ENCODE measurements around the gene ASIP. TPM values are rescaled to one million over a fixed set of nuclear protein-coding genes. Genes with fewer than 3 reads are reported as not detected.
"Not testable (repeated sequence)": the region's sequence is repeated elsewhere in the genome, so short reads cannot be mapped to it uniquely, and the experiment has no call there.

ASIP gene, protein sequence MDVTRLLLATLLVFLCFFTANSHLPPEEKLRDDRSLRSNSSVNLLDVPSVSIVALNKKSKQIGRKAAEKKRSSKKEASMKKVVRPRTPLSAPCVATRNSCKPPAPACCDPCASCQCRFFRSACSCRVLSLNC
- polyA plus RNA-seq: 1 to 10 TPM in 1 of 4 donors, under 1 TPM in 2, not detected in 1; 0.09 to 3.8 (median 0.30) TPM
- long read RNA-seq, donor 1: 0 reads
- long read RNA-seq, donor 2, partial matches to known transcripts: 29 of 29 reads
- long read RNA-seq, donor 2, other reads (novel, unspliced or antisense): 0 of 29 reads
- long read RNA-seq, donor 3: 0 reads
- long read RNA-seq, donor 4: 0 reads
- long read RNA-seq, donor 5: 0 reads
- long read RNA-seq, donor 6: 0 reads
- long read RNA-seq, donor 7, partial matches to known transcripts: 24 of 71 reads
- long read RNA-seq, donor 7, other reads (novel, unspliced or antisense): 47 of 71 reads
- long read RNA-seq, donor 8: 0 reads
- long read RNA-seq, donor 9: 0 reads
- long read RNA-seq, donor 10, partial matches to known transcripts: 53 of 58 reads
- long read RNA-seq, donor 10, other reads (novel, unspliced or antisense): 5 of 58 reads

DNA sequence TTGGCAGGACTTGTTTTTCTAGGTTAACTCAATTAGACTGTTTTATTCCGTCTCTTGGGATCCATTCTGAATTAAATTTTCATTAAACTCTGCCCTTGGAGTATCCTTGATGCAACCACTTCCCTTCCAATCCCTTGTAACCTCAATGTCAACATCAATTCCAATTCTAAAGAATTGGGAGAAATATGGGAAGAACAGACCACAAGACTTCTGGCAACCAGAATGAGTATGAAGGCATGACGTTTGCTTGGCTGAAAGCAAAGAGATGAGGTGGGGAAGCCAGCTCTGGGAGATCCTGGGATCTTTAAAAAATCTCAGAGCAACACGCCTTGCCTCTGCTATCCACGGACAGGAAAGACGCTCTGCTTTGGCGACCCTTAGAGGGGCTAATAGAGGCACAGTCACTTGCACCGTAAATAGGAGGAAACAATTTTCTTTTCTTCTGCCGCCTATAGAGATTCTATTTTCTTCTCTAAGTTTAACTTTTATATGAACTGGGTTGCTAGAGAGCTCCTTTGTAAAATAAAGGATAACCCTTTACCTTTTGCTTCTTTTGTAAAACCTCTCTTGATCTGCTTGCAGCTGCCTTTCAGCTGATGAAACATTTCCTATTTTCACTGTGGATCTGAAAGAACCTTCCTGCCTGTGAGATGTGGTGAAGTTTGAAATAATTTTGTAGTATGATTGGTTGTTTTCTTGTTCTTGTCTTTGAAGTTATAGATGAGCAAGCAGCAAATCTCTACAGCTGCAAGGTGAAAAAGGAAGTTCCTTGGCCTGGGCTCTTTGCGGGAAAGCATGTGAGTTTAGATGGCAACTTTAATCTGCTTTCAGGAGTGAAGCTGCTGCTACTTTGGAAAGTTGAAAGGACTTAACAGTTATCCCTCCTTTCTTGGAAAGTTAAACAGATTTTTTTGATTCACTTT is at the start of gene ASIP:
Gene ASIP (plus strand): TSS at position 731 of the 923 bp plus-strand sequence. CDS start 18,952 bp downstream, outside the sequence.
- DNase-seq (no peak), FAIRE-seq (no peak)
- 74 to 86% (median 77%) methylated on average over 9 of the region's 9 CpGs for WGBS, 3 donors
- H3K36me3 ChIP-seq (ENCODE audit: control insufficient read depth in 3 of 3, insufficient read depth in 2 of 3, low read depth in 1 of 3, low read length in 3 of 3): no peaks in the 10 kb centered on the region
- H3K4me1 ChIP-seq (ENCODE audit: control insufficient read depth in 3 of 3, insufficient read depth in 2 of 3, low read depth in 1 of 3, low read length in 2 of 3): no peaks in the 10 kb centered on the region
- H3K4me3 ChIP-seq (ENCODE audit: low read depth in 1 of 3, low read length in 3 of 3): no peak within 1 kb of the TSS
- no peaks in the 10 kb centered on the region for H3K9me3 ChIP-seq (ENCODE audit: control insufficient read depth in 2 of 2, insufficient read depth in 1 of 2, low read depth in 1 of 2, low read length in 1 of 2)
- no peak within 1 kb of the TSS for H3K27ac ChIP-seq (ENCODE audit: low read depth in 1 of 3, low read length in 2 of 3)
- no peaks in the 10 kb centered on the region for H3K27me3 ChIP-seq (ENCODE audit: control insufficient read depth in 3 of 3, insufficient read depth in 3 of 3, low read length in 3 of 3)

DNA sequence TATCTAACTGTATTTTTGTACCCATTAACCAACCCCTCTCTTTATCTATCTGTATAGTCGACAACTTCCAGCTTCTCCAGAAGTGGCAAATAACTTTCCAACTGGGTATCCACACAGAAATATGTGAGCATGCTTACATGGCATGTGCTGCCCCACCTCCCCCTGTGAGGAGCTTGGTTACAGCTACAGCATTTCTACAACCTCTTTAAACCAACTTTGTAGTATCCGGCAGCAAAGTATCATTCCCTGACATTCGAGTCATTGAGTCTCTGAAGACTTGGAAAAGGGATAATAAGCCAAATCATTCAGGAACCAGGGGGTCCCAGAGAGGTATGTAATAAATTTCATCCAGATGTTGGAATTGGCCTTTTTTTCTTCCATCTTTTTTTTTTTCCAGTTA is 48.2 kb upstream of the ASIP start:
- Histone ChIP-seq H3K4me1 (ENCODE audit: control insufficient read depth in 3 of 3, insufficient read depth in 2 of 3, low read depth in 1 of 3, low read length in 2 of 3) (no peaks in the 10 kb centered on the region), H3K9me3 (ENCODE audit: control insufficient read depth in 2 of 2, insufficient read depth in 1 of 2, low read depth in 1 of 2, low read length in 1 of 2) (no peaks in the 10 kb centered on the region), H3K27ac (ENCODE audit: low read depth in 1 of 3, low read length in 2 of 3) (no peak overlapping the region), H3K27me3 (ENCODE audit: control insufficient read depth in 3 of 3, insufficient read depth in 3 of 3, low read length in 3 of 3) (no peaks in the 10 kb centered on the region), H3K36me3 (ENCODE audit: control insufficient read depth in 3 of 3, insufficient read depth in 2 of 3, low read depth in 1 of 3, low read length in 3 of 3) (no peaks in the 10 kb centered on the region), H3K4me3 (ENCODE audit: low read depth in 1 of 3, low read length in 3 of 3) (no peak overlapping the region)
- no peak for DNase-seq
- FAIRE-seq: no peak
- 79 to 83% (median 80%) methylated on average over 3 of the region's 3 CpGs for WGBS, 3 donors

DNA sequence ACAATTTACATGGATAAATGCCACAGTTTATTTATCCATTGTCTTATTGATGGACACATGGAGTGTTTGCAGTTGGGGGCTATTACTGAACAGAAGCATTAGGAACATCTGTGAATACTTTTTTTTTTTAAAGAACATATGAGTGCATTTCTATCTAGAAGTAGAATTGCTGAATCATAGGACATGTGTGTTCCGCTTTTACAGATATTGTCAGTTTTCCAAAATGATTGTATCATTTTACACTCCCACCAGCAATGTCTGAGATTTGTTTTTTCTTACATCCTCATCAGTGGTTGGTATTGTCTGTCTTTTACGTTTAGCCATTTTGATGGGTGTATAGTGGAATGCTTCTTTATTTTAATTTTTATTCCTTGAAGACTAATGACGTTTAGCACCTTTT is 42.0 kb upstream of the ASIP start:
- FAIRE-seq (no peak), DNase-seq (no peak)
- 73 to 80% (median 79%) methylated on average over 3 of the region's 3 CpGs for WGBS, 3 donors
- no peaks in the 10 kb centered on the region for H3K36me3 ChIP-seq (ENCODE audit: control insufficient read depth in 3 of 3, insufficient read depth in 2 of 3, low read depth in 1 of 3, low read length in 3 of 3)
- no peaks in the 10 kb centered on the region for H3K4me1 ChIP-seq (ENCODE audit: control insufficient read depth in 3 of 3, insufficient read depth in 2 of 3, low read depth in 1 of 3, low read length in 2 of 3)
- no peaks in the 10 kb centered on the region for H3K9me3 ChIP-seq (ENCODE audit: control insufficient read depth in 2 of 2, insufficient read depth in 1 of 2, low read depth in 1 of 2, low read length in 1 of 2)
- no peak overlapping the region for H3K4me3 ChIP-seq (ENCODE audit: low read depth in 1 of 3, low read length in 3 of 3)
- no peak overlapping the region for H3K27ac ChIP-seq (ENCODE audit: low read depth in 1 of 3, low read length in 2 of 3)
- no peaks in the 10 kb centered on the region for H3K27me3 ChIP-seq (ENCODE audit: control insufficient read depth in 3 of 3, insufficient read depth in 3 of 3, low read length in 3 of 3)

DNA sequence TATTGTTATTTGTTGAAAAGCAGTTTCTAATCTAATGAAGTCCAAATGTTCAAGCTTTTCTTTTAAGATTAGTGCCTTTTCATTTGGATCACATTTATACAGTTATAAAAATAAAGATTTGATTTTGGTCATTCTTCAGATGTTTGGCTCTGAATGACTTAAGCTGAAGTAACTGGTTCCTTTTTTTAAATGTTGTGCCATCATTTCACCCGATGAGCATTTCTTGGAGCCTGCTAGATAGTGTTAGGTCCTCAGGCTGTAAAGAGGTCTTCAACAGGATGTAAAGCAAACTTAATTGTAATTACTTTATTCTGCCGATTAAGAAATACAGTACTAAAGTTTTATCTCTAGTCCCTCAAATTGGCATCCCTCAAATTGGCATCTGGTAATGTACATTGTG is 41.2 kb upstream of the ASIP start:
- DNase-seq: no peak
- WGBS, 3 donors: 67 to 79% (median 76%) methylated on average over 2 of the region's 2 CpGs
- Histone ChIP-seq H3K27me3 (ENCODE audit: control insufficient read depth in 3 of 3, insufficient read depth in 3 of 3, low read length in 3 of 3) (no peaks in the 10 kb centered on the region), H3K36me3 (ENCODE audit: control insufficient read depth in 3 of 3, insufficient read depth in 2 of 3, low read depth in 1 of 3, low read length in 3 of 3) (no peaks in the 10 kb centered on the region), H3K9me3 (ENCODE audit: control insufficient read depth in 2 of 2, insufficient read depth in 1 of 2, low read depth in 1 of 2, low read length in 1 of 2) (no peaks in the 10 kb centered on the region), H3K4me1 (ENCODE audit: control insufficient read depth in 3 of 3, insufficient read depth in 2 of 3, low read depth in 1 of 3, low read length in 2 of 3) (no peaks in the 10 kb centered on the region), H3K27ac (ENCODE audit: low read depth in 1 of 3, low read length in 2 of 3) (no peak overlapping the region), H3K4me3 (ENCODE audit: low read depth in 1 of 3, low read length in 3 of 3) (no peak overlapping the region)
- FAIRE-seq: no peak

DNA sequence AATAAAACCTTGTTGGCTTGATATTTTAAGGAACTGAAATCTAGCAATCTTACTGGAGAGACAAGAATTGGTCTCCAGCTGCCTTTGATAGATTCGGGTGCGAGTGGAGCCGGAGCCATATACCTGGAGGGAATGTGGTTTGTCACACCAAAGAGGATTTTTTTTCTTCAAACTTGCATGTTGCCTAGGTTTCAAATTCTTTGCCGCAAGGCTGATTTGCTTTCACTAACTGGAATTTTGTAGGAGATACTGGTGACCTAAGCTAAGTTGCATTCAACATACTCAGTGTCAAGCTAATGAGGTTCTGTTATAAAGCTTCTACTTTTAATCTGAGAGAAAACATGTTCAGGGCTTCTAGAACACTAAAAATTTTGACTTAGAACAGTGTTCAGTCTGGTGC is 39.7 kb upstream of the ASIP start:
- DNase-seq (no peak), FAIRE-seq (no peak)
- H3K4me3 ChIP-seq (ENCODE audit: low read depth in 1 of 3, low read length in 3 of 3): no peak overlapping the region
- no peaks in the 10 kb centered on the region for H3K36me3 ChIP-seq (ENCODE audit: control insufficient read depth in 3 of 3, insufficient read depth in 2 of 3, low read depth in 1 of 3, low read length in 3 of 3)
- no peaks in the 10 kb centered on the region for H3K9me3 ChIP-seq (ENCODE audit: control insufficient read depth in 2 of 2, insufficient read depth in 1 of 2, low read depth in 1 of 2, low read length in 1 of 2)
- WGBS, 3 donors: 53 to 77% (median 70%) methylated on average over 4 of the region's 4 CpGs
- no peak overlapping the region for H3K27ac ChIP-seq (ENCODE audit: low read depth in 1 of 3, low read length in 2 of 3)
- no peaks in the 10 kb centered on the region for H3K4me1 ChIP-seq (ENCODE audit: control insufficient read depth in 3 of 3, insufficient read depth in 2 of 3, low read depth in 1 of 3, low read length in 2 of 3)
- no peaks in the 10 kb centered on the region for H3K27me3 ChIP-seq (ENCODE audit: control insufficient read depth in 3 of 3, insufficient read depth in 3 of 3, low read length in 3 of 3)

DNA sequence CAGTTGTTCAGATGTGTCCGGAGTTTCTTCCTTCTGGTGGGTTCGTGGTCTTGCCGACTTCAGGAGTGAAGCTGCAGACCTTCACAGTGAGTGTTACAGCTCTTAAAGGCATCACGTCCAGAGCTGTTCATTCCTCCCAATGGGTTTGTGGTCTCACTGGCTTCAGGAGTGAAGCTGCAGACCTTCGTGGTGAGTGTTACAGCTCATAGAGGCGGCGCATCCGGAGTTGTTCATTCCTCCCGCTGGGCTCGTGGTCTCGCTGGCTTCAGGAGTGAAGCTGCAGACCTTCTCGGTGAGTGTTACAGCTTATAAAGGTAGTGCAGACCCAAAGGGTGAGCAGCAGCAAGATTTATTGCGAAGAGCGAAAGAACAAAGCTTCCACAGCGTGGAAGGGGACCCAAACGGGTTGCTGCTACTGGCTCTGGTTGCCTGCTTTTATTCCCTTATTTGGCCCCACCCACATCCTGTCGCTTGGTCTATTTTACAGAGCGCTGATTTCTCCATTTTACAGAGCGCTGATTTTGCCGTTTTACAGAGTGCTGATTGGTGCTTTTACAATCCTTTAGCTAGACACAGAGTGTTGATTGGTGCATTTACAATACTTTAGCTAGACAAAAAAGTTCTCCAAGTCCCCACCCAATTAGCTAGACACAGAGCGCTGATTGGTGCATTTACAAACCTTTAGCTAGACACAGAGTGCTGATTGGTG is 35.9 kb upstream of the ASIP start:
- WGBS, 3 donors: 80 to 89% (median 81%) methylated on average over 21 of the region's 21 CpGs
- not testable (repeated sequence) for FAIRE-seq; H3K27me3 ChIP-seq (ENCODE audit: control insufficient read depth in 3 of 3, insufficient read depth in 3 of 3, low read length in 3 of 3); H3K4me1 ChIP-seq (ENCODE audit: control insufficient read depth in 3 of 3, insufficient read depth in 2 of 3, low read depth in 1 of 3, low read length in 2 of 3); DNase-seq; H3K27ac ChIP-seq (ENCODE audit: low read depth in 1 of 3, low read length in 2 of 3); H3K36me3 ChIP-seq (ENCODE audit: control insufficient read depth in 3 of 3, insufficient read depth in 2 of 3, low read depth in 1 of 3, low read length in 3 of 3); H3K9me3 ChIP-seq (ENCODE audit: control insufficient read depth in 2 of 2, insufficient read depth in 1 of 2, low read depth in 1 of 2, low read length in 1 of 2); H3K4me3 ChIP-seq (ENCODE audit: low read depth in 1 of 3, low read length in 3 of 3)

DNA sequence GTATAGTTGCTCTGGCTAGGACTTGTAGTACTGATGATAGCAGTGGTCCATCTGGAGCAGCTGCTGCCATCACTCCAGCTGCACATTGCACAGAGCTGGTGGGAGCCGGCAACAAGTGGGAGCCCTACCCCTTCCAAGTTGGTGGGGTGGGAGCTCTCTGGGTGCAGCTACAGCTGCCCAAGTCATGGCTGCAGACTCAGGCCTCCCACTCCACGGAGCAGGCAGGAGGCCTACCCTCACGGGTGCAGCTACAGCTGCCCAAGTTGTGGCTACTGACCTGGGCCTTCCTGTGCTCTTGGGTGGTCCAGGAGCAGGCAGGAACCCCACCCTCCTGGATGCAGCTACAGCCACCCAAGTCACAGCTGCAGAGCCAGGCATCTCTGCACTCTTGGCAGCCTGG is 32.1 kb upstream of the ASIP start:
- Histone ChIP-seq H3K27me3 (ENCODE audit: control insufficient read depth in 3 of 3, insufficient read depth in 3 of 3, low read length in 3 of 3) (no peaks in the 10 kb centered on the region), H3K36me3 (ENCODE audit: control insufficient read depth in 3 of 3, insufficient read depth in 2 of 3, low read depth in 1 of 3, low read length in 3 of 3) (no peaks in the 10 kb centered on the region), H3K4me1 (ENCODE audit: control insufficient read depth in 3 of 3, insufficient read depth in 2 of 3, low read depth in 1 of 3, low read length in 2 of 3) (no peaks in the 10 kb centered on the region), H3K4me3 (ENCODE audit: low read depth in 1 of 3, low read length in 3 of 3) (no peak overlapping the region), H3K9me3 (ENCODE audit: control insufficient read depth in 2 of 2, insufficient read depth in 1 of 2, low read depth in 1 of 2, low read length in 1 of 2) (peaks cover 0 to 4% of the 10 kb centered on the region in 2 donors), H3K27ac (ENCODE audit: low read depth in 1 of 3, low read length in 2 of 3) (no peak overlapping the region)
- FAIRE-seq: no peak
- DNase-seq: no peak
- WGBS, 3 donors: 66 to 71% (median 67%) methylated on average over 3 of the region's 3 CpGs

DNA sequence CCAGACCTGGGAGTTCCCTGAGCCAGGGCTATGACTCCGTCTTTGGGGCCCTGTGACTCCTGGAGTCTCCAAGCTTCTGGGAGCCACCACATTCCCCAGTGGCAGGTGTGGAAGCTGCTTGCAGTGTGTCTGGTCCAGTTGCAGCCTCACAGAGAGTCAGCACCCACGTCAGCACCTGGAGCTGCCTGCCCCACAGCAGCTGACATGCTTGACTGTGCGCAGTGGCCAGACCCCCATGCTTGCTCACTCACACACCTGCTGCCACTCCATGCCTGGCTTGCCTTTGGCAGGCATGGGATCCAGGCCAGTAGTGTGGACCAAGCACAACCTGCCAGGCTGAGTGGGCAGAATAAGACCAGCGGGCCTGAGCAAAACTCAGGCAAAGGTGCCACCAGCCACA is 31.0 kb upstream of the ASIP start:
- Histone ChIP-seq H3K36me3 (ENCODE audit: control insufficient read depth in 3 of 3, insufficient read depth in 2 of 3, low read depth in 1 of 3, low read length in 3 of 3) (no peaks in the 10 kb centered on the region), H3K9me3 (ENCODE audit: control insufficient read depth in 2 of 2, insufficient read depth in 1 of 2, low read depth in 1 of 2, low read length in 1 of 2) (peaks cover 0 to 4% of the 10 kb centered on the region in 2 donors), H3K27ac (ENCODE audit: low read depth in 1 of 3, low read length in 2 of 3) (no peak overlapping the region), H3K27me3 (ENCODE audit: control insufficient read depth in 3 of 3, insufficient read depth in 3 of 3, low read length in 3 of 3) (no peaks in the 10 kb centered on the region), H3K4me1 (ENCODE audit: control insufficient read depth in 3 of 3, insufficient read depth in 2 of 3, low read depth in 1 of 3, low read length in 2 of 3) (no peaks in the 10 kb centered on the region), H3K4me3 (ENCODE audit: low read depth in 1 of 3, low read length in 3 of 3) (no peak overlapping the region)
- DNase-seq (no peak), FAIRE-seq (no peak)
- 88 to 98% (median 96%) methylated on average over 4 of the region's 4 CpGs for WGBS, 3 donors
